AG10803 (cell line): ENCODE measurements around the gene PITPNC1.
"Not testable (repeated sequence)": the region's sequence is repeated elsewhere in the genome, so short reads cannot be mapped to it uniquely, and the experiment has no call there.

Experiments
- DNase-seq: peaks from one replicate; pipeline ENCODE4 v3.0.0; 2010; ENCODE audit warnings: low read depth
- H3K4me3 ChIP-seq: 2 replicates; pipeline ENCODE4 v1.5.1; 2011; ENCODE audit warnings: mild to moderate bottlenecking, low read length, control low read depth
- CTCF ChIP-seq: conservative IDR thresholded peaks from 2 replicates; pipeline ENCODE4 v1.5.1; 2011; ENCODE audit warnings: mild to moderate bottlenecking, low read length, control low read depth, inconsistent platforms

The PITPNC1 gene

DNA sequence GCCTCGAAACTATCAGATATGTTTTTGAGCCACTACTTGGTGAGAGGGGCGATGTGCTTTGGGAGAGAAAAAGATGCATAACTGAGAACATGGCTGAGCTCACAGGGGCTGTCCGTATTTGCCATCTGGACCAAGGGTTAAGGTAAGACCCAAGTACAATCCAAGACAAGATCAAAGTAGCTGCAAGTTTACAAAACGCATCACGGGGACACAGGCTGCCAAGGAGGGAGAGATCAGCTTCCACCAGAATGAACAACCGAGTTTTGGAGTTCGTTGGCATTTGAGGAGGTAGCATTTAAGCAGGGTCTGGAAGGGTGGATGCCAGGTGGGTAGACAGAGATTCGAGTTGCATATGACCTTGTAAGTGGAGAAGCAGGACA, 2.2 kb downstream of the PITPNC1 start:
- no peak for DNase-seq
- H3K4me3 ChIP-seq: peak overlapping the region; percentile 81
- no peak for TF ChIP-seq CTCF

DNA sequence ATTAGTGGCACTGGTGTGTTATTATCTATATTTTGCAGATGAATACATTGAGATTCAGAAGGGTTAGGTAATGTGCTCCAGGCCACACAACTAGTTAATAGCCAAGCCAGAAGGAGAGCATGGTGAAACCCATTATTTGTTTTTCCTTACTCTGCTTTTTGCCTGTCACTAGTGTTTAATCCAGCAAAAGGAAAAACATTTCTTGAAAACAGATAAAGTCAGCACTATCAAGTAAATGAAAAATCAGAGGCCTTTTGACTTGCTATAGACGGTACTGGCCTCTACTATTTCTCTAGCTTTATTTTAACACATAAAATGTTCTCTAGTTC, 4.8 kb downstream of the PITPNC1 start:
- no peak overlapping the region for H3K4me3 ChIP-seq
- DNase-seq: no peak
- no peak for TF ChIP-seq CTCF

DNA sequence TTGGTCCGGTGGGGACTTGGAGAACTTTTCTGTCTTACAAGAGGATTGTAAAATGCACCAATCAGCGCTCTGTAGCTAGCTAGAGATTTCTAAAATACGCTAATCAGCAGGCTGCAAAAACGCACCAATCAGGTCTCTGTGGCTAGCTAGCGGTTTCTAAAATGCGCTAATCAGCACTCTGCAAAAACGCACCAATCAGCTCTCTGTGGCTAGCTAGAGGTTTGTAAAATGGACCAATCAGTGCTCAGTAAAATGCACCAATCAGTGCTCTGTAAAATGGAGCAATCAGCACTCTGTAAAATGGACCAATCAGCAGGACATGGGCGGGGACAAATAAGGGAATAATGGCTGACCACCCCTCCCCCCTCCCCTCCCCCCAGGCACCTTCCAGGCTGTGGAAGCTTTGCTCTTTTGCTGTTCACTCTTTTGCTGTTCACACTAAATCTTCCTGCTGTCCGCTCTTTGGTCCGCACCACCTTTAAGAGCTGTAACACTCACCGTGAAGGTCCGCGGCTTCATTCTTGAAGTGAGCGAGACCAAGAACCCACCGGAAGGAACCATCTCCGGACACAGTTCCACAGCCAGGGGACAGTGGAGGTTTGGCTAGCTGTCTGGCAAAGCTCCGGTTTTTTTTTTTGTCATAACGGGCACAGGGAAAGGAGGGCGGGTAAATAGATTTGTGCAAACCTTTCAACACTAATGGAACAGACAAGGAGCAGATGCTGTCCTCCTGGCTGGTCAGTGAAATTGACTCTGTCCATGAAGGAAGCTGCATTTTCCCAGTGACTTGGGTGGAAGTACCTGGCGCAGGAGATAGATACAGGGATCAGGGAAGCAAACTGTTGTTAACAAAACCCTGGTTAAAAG, 8.3 kb downstream of the PITPNC1 start:
- no peak for DNase-seq
- no peak for TF ChIP-seq CTCF

GRCh38 chr17:67386965-67387551, 10.0 kb downstream of the PITPNC1 start:
- DNase-seq: peak; percentile 45
- peak; percentile 71 for TF ChIP-seq CTCF

More for the DNA sequence above, 8.3 kb downstream of the PITPNC1 start:
- H3K4me3 ChIP-seq: no peak overlapping the region

GRCh38 chr17:67388536-67388935, 11.5 kb downstream of the PITPNC1 start:
- not testable (repeated sequence) for H3K4me3 ChIP-seq, DNase-seq

More at GRCh38 chr17:67386965-67387551, 10.0 kb downstream of the PITPNC1 start:
- H3K4me3 ChIP-seq: no peak overlapping the region

- DNase-seq: no peak
- H3K4me3 ChIP-seq: no peak overlapping the region
Measured at GRCh38 chr17:67388986-67389385, 11.9 kb downstream of the PITPNC1 start.

More at GRCh38 chr17:67388986-67389385, 11.9 kb downstream of the PITPNC1 start:
- TF ChIP-seq CTCF: no peak
